Inferior parietal cortex (tissue), 1 donor: ENCODE results near the gene ALB.

Source experiments
- DNase-seq: peaks from one replicate; pipeline ENCODE4 v3.0.0-alpha.2; 2016; ENCODE audit errors: extremely low spot score

Gene ALB

GRCh38 chr4:73429826-73430587 lies 25.9 kb downstream of the ALB start:
- no peak for DNase-seq

- no peak for DNase-seq
Measured at GRCh38 chr4:73431813-73432168, 27.7 kb downstream of the ALB start.

- DNase-seq: no peak
Measured at GRCh38 chr4:73432169-73433000, 28.3 kb downstream of the ALB start.

- DNase-seq: no peak
Measured at GRCh38 chr4:73433140-73433539, 29.1 kb downstream of the ALB start.

- DNase-seq: no peak
Measured at GRCh38 chr4:73434311-73434710, 30.2 kb downstream of the ALB start.

- DNase-seq: no peak
Measured at GRCh38 chr4:73435984-73436383, 31.9 kb downstream of the ALB start, which contains the start of gene AFP. Gene AFP, plus strand, starts transcription at chr4:73436221. Its CDS starts 42 bp downstream, at chr4:73436263.

- no peak for DNase-seq
Measured at GRCh38 chr4:73436674-73437557, 32.8 kb downstream of the ALB start.

- DNase-seq: no peak
Measured at GRCh38 chr4:73437558-73437956, 33.5 kb downstream of the ALB start.

GRCh38 chr4:73438048-73438447 lies 34.0 kb downstream of the ALB start:
- no peak for DNase-seq

- DNase-seq: no peak
Measured at GRCh38 chr4:73438582-73439215, 34.6 kb downstream of the ALB start.

- no peak for DNase-seq
Measured at GRCh38 chr4:73439445-73439844, 35.4 kb downstream of the ALB start.

- DNase-seq: no peak
Measured at GRCh38 chr4:73439991-73440390, 35.9 kb downstream of the ALB start.

- DNase-seq: no peak
Measured at GRCh38 chr4:73440653-73441052, 36.6 kb downstream of the ALB start.

GRCh38 chr4:73442275-73442674 lies 38.2 kb downstream of the ALB start:
- DNase-seq: no peak

- DNase-seq: no peak
Measured at GRCh38 chr4:73443224-73443623, 39.1 kb downstream of the ALB start.

- DNase-seq: no peak
Measured at GRCh38 chr4:73445383-73446335, 41.6 kb downstream of the ALB start.

- peak; percentile 49 for DNase-seq
Measured at GRCh38 chr4:73446336-73446938, 42.4 kb downstream of the ALB start.

GRCh38 chr4:73447671-73448070 lies 43.6 kb downstream of the ALB start:
- DNase-seq: no peak

- no peak for DNase-seq
Measured at GRCh38 chr4:73448448-73449203, 44.5 kb downstream of the ALB start.
